ENCODE measurements around the gene ERC2. TPM values are rescaled to one million over a fixed set of nuclear protein-coding genes. Genes with fewer than 3 reads are reported as not detected.

Gene ERC2
- 11.0 and 24.8 TPM in 2 replicates for polyA plus RNA-seq

DNA sequence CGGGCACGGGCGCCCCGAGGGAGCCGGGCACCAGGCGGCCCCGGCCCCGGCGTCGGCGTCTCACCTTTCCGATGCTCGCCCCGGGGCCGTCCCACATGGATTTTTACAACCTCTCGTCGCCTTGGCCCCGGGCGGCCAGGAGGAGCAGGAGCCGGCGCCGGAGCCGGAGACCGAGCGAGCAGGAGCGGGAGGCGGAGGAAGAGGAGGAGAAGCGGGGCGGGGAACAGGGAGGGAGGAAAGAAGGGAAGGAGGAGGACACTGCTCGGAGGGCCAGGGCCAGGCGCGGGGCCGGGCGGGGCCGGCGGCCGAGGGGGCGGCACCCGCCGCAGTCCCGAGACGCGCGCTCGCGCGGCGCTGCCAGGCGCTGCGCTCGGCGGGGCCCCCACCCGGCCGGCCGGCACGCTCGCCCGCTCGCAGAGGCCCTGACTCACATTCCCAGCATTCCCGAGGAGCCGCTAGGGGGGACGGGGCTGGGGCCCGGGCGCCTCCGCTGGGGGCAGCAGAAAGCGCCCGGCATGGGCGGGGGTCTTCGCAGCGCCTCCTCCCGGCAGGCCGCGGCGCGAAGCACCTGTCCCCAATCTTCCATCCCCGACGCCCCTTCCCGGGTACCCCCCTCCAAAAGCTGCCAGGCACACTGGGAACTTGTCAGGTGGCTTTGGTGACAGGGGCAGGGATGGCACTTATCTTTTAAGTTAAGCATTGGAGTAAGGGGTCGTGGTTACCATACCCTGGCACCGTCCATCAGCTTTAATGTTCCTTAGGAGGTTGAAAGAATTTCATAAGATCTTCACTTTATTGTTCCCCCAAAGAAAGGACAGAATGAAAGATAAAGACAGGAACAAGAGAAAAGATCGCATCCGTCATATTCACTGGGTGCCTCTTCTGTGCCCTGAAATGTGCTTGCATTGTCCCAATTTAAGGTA, at the start of gene ERC2:
Gene ERC2 (minus strand): TSS at position 284 of the 923 bp plus-strand sequence.

GRCh38 chr3:55486857-55487380, 981.3 kb downstream of the ERC2 start, which contains the start of gene WNT5A:
WNT5A (minus strand) TSS chr3:55487306; CDS start chr3:55486985, 321 bp downstream.

Other genes with a start within 250 kb of the ERC2 start
- gene CCDC66, start 88.7 kb upstream of the ERC2 start, polyA plus RNA-seq: 34.8 and 47.1 TPM in 2 replicates
- gene TASOR, start 214.8 kb upstream of the ERC2 start, polyA plus RNA-seq: 19.6 and 26.1 TPM in 2 replicates